GM12891 (cell line): Measurements from ENCODE around the gene DDX59.

ENCODE experiments used
- POLR2A ChIP-seq: IDR thresholded peaks from 2 replicates; pipeline ENCODE4 v1.6.1; 2011; ENCODE audit warnings: low read depth, low read length, control low read depth
- TAF1 ChIP-seq: IDR thresholded peaks from 2 replicates; pipeline ENCODE4 v1.6.1; 2011; ENCODE audit warnings: low read depth, low read length, control low read depth

GRCh38 chr1:200706111-200706814 lies 36.6 kb upstream of the DDX59 start:
- no peak for TF ChIP-seq TAF1
- no peak for TF ChIP-seq POLR2A
